ENCODE results near the gene ABR. TPM values are rescaled to one million over a fixed set of nuclear protein-coding genes. Genes with fewer than 3 reads are reported as not detected.
"Not testable (repeated sequence)": the region's sequence is repeated elsewhere in the genome, so short reads cannot be mapped to it uniquely, and the experiment has no call there.

Gene ABR
- total RNA-seq, 2 experiments from 2014 or later = 32.1 to 33.4 TPM

- peaks cover 1% of the 10 kb centered on the region for H3K36me3 Mint-ChIP-seq (ENCODE audit: low read depth)
- H3K27ac Mint-ChIP-seq = no peak overlapping the region
- intact Hi-C loops (cut with micrococcal nuclease) = no loop called here
- DNase-seq = no peak
- CTCF ChIA-PET = no interaction called here
- peaks cover 2% of the 10 kb centered on the region for H3K9me3 Mint-ChIP-seq
- H3K4me3 Mint-ChIP-seq = no peak overlapping the region
- no peaks in the 10 kb centered on the region for H3K27me3 Mint-ChIP-seq (ENCODE audit: low read depth)
- H3K4me1 Mint-ChIP-seq (ENCODE audit: low read depth) = peaks cover 5% of the 10 kb centered on the region
Observed at GRCh38 chr17:1126801-1127550, 52.8 kb downstream of the ABR start.

- CTCF ChIA-PET = interaction anchor here (7.0 kb wide), 1 partner anchor 60 kb away, joined by 97 read pairs; no protein-coding TSS in a partner anchor
- Mint-ChIP-seq H3K9me3 (no peaks in the 10 kb centered on the region), H3K4me3 (no peak overlapping the region), H3K27me3 (ENCODE audit: low read depth) (no peaks in the 10 kb centered on the region), H3K4me1 (ENCODE audit: low read depth) (peaks cover 5% of the 10 kb centered on the region), H3K36me3 (ENCODE audit: low read depth) (peaks cover 1% of the 10 kb centered on the region), H3K27ac (no peak overlapping the region)
- DNase-seq = no peak
- intact Hi-C loops (cut with micrococcal nuclease) = no loop called here
Observed at GRCh38 chr17:1126250-1126797, 53.5 kb downstream of the ABR start.

GRCh38 chr17:1125788-1126145 lies 54.0 kb downstream of the ABR start:
- peaks cover 1% of the 10 kb centered on the region for H3K36me3 Mint-ChIP-seq (ENCODE audit: low read depth)
- intact Hi-C loops (cut with micrococcal nuclease) = no loop called here
- H3K4me1 Mint-ChIP-seq (ENCODE audit: low read depth) = peaks cover 5% of the 10 kb centered on the region
- H3K4me3 Mint-ChIP-seq = no peak overlapping the region
- H3K9me3 Mint-ChIP-seq = no peaks in the 10 kb centered on the region
- CTCF ChIA-PET = interaction anchor here (7.0 kb wide), 1 partner anchor 60 kb away, joined by 97 read pairs; no protein-coding TSS in a partner anchor
- no peak for DNase-seq
- no peaks in the 10 kb centered on the region for H3K27me3 Mint-ChIP-seq (ENCODE audit: low read depth)
- no peak overlapping the region for H3K27ac Mint-ChIP-seq

GRCh38 chr17:1124896-1125787 lies 54.6 kb downstream of the ABR start:
- Mint-ChIP-seq H3K4me3 (no peak overlapping the region), H3K27me3 (ENCODE audit: low read depth) (no peaks in the 10 kb centered on the region), H3K27ac (no peak overlapping the region), H3K9me3 (no peaks in the 10 kb centered on the region), H3K36me3 (ENCODE audit: low read depth) (peaks cover 1% of the 10 kb centered on the region), H3K4me1 (ENCODE audit: low read depth) (peaks cover 5% of the 10 kb centered on the region)
- CTCF ChIA-PET = interaction anchor here (0.7 to 7.0 kb wide), 6 partner anchors 12 to 68 kb away, joined by 3 to 97 read pairs (median 4); no protein-coding TSS in a partner anchor
- intact Hi-C loops (cut with micrococcal nuclease) = loop anchor here (5.0 kb wide), 1 partner anchor 77 kb away; no protein-coding TSS in a partner anchor
- no peak for DNase-seq

GRCh38 chr17:1123921-1124715 lies 55.7 kb downstream of the ABR start:
- Mint-ChIP-seq H3K27ac (no peak overlapping the region), H3K9me3 (no peaks in the 10 kb centered on the region), H3K4me1 (ENCODE audit: low read depth) (peaks cover 5% of the 10 kb centered on the region), H3K27me3 (ENCODE audit: low read depth) (no peaks in the 10 kb centered on the region), H3K4me3 (no peak overlapping the region), H3K36me3 (ENCODE audit: low read depth) (peaks cover 1% of the 10 kb centered on the region)
- CTCF ChIA-PET = interaction anchor here (1.0 to 7.0 kb wide), 5 partner anchors 11 to 70 kb away, joined by 3 to 97 read pairs (median 4); no protein-coding TSS in a partner anchor
- intact Hi-C loops (cut with micrococcal nuclease) = loop anchor here (2.0 to 5.0 kb wide), 4 partner anchors 63 to 209 kb away; no protein-coding TSS in a partner anchor
- DNase-seq = no peak

GRCh38 chr17:1123393-1123831 lies 56.4 kb downstream of the ABR start:
- intact Hi-C loops (cut with micrococcal nuclease) = loop anchor here (2.0 to 5.0 kb wide), 4 partner anchors 63 to 209 kb away; no protein-coding TSS in a partner anchor
- Mint-ChIP-seq H3K27me3 (ENCODE audit: low read depth) (no peaks in the 10 kb centered on the region), H3K36me3 (ENCODE audit: low read depth) (no peaks in the 10 kb centered on the region), H3K4me3 (no peak overlapping the region), H3K27ac (no peak overlapping the region), H3K9me3 (no peaks in the 10 kb centered on the region), H3K4me1 (ENCODE audit: low read depth) (peaks cover 5% of the 10 kb centered on the region)
- no peak for DNase-seq
- CTCF ChIA-PET = interaction anchor here (0.9 to 7.0 kb wide), 6 partner anchors 10 to 208 kb away, joined by 3 to 97 read pairs (median 4); no protein-coding TSS in a partner anchor

- CTCF ChIA-PET = interaction anchor here (0.6 to 7.0 kb wide), 17 partner anchors 13 to 328 kb away, joined by 3 to 97 read pairs (median 4); no protein-coding TSS in a partner anchor
- DNase-seq = peak; percentile 93
- Mint-ChIP-seq H3K4me3 (no peak overlapping the region), H3K27me3 (ENCODE audit: low read depth) (no peaks in the 10 kb centered on the region), H3K36me3 (ENCODE audit: low read depth) (no peaks in the 10 kb centered on the region), H3K9me3 (no peaks in the 10 kb centered on the region), H3K4me1 (ENCODE audit: low read depth) (peaks cover 5% of the 10 kb centered on the region), H3K27ac (no peak overlapping the region)
- intact Hi-C loops (cut with micrococcal nuclease) = loop anchor here (2.0 to 5.0 kb wide), 4 partner anchors 64 to 210 kb away; no protein-coding TSS in a partner anchor
Observed at GRCh38 chr17:1122533-1123392, 57.0 kb downstream of the ABR start.

GRCh38 chr17:1121442-1121817 lies 58.4 kb downstream of the ABR start:
- intact Hi-C loops (cut with micrococcal nuclease) = loop anchor here (5.0 kb wide), 1 partner anchor 81 kb away; no protein-coding TSS in a partner anchor
- DNase-seq; H3K27me3 Mint-ChIP-seq (ENCODE audit: low read depth); H3K9me3 Mint-ChIP-seq; H3K4me1 Mint-ChIP-seq (ENCODE audit: low read depth); H3K4me3 Mint-ChIP-seq; H3K27ac Mint-ChIP-seq; H3K36me3 Mint-ChIP-seq (ENCODE audit: low read depth): not testable (repeated sequence)
- CTCF ChIA-PET = interaction anchor here (0.7 to 7.0 kb wide), 6 partner anchors 11 to 67 kb away, joined by 3 to 97 read pairs (median 6); no protein-coding TSS in a partner anchor

GRCh38 chr17:1120596-1121441 lies 59.0 kb downstream of the ABR start:
- H3K27me3 Mint-ChIP-seq (ENCODE audit: low read depth) = no peaks in the 10 kb centered on the region
- CTCF ChIA-PET = interaction anchor here (0.7 to 7.0 kb wide), 4 partner anchors 42 to 65 kb away, joined by 3 to 97 read pairs (median 6); no protein-coding TSS in a partner anchor
- intact Hi-C loops (cut with micrococcal nuclease) = loop anchor here (5.0 kb wide), 1 partner anchor 81 kb away; no protein-coding TSS in a partner anchor
- no peak overlapping the region for H3K27ac Mint-ChIP-seq
- DNase-seq = no peak
- no peaks in the 10 kb centered on the region for H3K9me3 Mint-ChIP-seq
- no peak overlapping the region for H3K4me3 Mint-ChIP-seq
- H3K4me1 Mint-ChIP-seq (ENCODE audit: low read depth) = peaks cover 9% of the 10 kb centered on the region
- no peaks in the 10 kb centered on the region for H3K36me3 Mint-ChIP-seq (ENCODE audit: low read depth)

- H3K9me3 Mint-ChIP-seq = no peaks in the 10 kb centered on the region
- intact Hi-C loops (cut with micrococcal nuclease) = loop anchor here (5.0 kb wide), 1 partner anchor 82 kb away; no protein-coding TSS in a partner anchor
- CTCF ChIA-PET = interaction anchor here (7.0 kb wide), 1 partner anchor 66 kb away, joined by 97 read pairs; no protein-coding TSS in a partner anchor
- no peak overlapping the region for H3K27ac Mint-ChIP-seq
- DNase-seq = no peak
- peaks cover 18% of the 10 kb centered on the region for H3K4me1 Mint-ChIP-seq (ENCODE audit: low read depth)
- no peak overlapping the region for H3K4me3 Mint-ChIP-seq
- no peaks in the 10 kb centered on the region for H3K36me3 Mint-ChIP-seq (ENCODE audit: low read depth)
- H3K27me3 Mint-ChIP-seq (ENCODE audit: low read depth) = no peaks in the 10 kb centered on the region
Observed at GRCh38 chr17:1119924-1120323, 59.9 kb downstream of the ABR start.
